CD14-positive monocyte (primary cell): ENCODE measurements around the gene SINHCAF. TPM values are rescaled to one million over a fixed set of nuclear protein-coding genes. Genes with fewer than 3 reads are reported as not detected.

Experiments used
- DNase-seq, 3 donors: peaks; one replicate each; pipeline ENCODE4 v3.0.0-alpha.2; 2011 to 2022
- H2AFZ ChIP-seq: 2 replicates; pipeline ENCODE4 v1.6.0; 2012; ENCODE audit warnings: mild to moderate bottlenecking, low read depth, low read length, inconsistent platforms; ENCODE audit not compliant: insufficient read depth, poor library complexity, severe bottlenecking
- H3K27ac ChIP-seq, 2 donors: 1 replicate in 1 of 2; 2 replicates in 1 of 2; pipeline ENCODE4 v1.5.1; 2012 to 2013; ENCODE audit warnings: low read length in 2 of 2, control low read depth in 1 of 2, inconsistent platforms in 1 of 2, low read depth in 1 of 2, mild to moderate bottlenecking in 1 of 2
- H3K27me3 ChIP-seq, 2 donors: one replicate each; pipeline versions ENCODE4 v1.6.0 to v1.6.1; 2011 to 2013; ENCODE audit warnings: low read length in 2 of 2; ENCODE audit not compliant: control insufficient read depth in 2 of 2, insufficient read depth in 2 of 2
- H3K36me3 ChIP-seq, 2 donors: replicated peaks in 1 of 2; 1 replicate in 1 of 2; 2 replicates in 1 of 2; pipeline versions ENCODE4 v1.5.1 to v1.6.1; 2012 to 2013; ENCODE audit warnings: low read length in 2 of 2, control low read depth in 1 of 2, inconsistent platforms in 1 of 2, mild to moderate bottlenecking in 1 of 2; ENCODE audit not compliant: insufficient read depth in 2 of 2, control insufficient read depth in 1 of 2
- H3K4me1 ChIP-seq, 2 donors: 1 replicate in 1 of 2; 2 replicates in 1 of 2; pipeline versions ENCODE4 v1.5.1 to v1.6.1; 2012 to 2013; ENCODE audit warnings: low read length in 2 of 2, control low read depth in 1 of 2, inconsistent platforms in 1 of 2, mild to moderate bottlenecking in 1 of 2, moderate library complexity in 1 of 2; ENCODE audit not compliant: insufficient read depth in 2 of 2, control insufficient read depth in 1 of 2
- H3K4me2 ChIP-seq: replicated peaks from 2 replicates; pipeline ENCODE3; 2012; ENCODE audit warnings: low read length, moderate library complexity, mild to moderate bottlenecking; ENCODE audit not compliant: poor library complexity, severe bottlenecking; ENCODE audit errors: extremely low read depth
- H3K4me3 ChIP-seq, 3 experiments: fragments of 200-600 bp in 1 of 3; sonication (generic) in 1 of 3; replicated peaks in 1 of 3; 1 replicate in 2 of 3; 2 replicates in 1 of 3; pipeline ENCODE4 v1.5.1; 2011 to 2013; ENCODE audit warnings: low read length in 3 of 3, mild to moderate bottlenecking in 3 of 3, control low read depth in 2 of 3, low read depth in 2 of 3, inconsistent platforms in 1 of 3, moderate library complexity in 1 of 3
- H3K79me2 ChIP-seq: 2 replicates; pipeline ENCODE4 v1.6.0; 2012; ENCODE audit warnings: mild to moderate bottlenecking, control low read depth, inconsistent platforms, low read length, moderate library complexity; ENCODE audit not compliant: insufficient read depth
- H3K9ac ChIP-seq: 2 replicates; pipeline ENCODE4 v1.6.0; 2017; ENCODE audit warnings: low read length, mild to moderate bottlenecking; ENCODE audit not compliant: insufficient read depth, poor library complexity, severe bottlenecking
- H3K9me3 ChIP-seq, 2 donors: replicated peaks in 1 of 2; 1 replicate in 1 of 2; 2 replicates in 1 of 2; pipeline versions ENCODE4 v1.5.1 to v1.6.1; 2012 to 2013; ENCODE audit warnings: low read length in 2 of 2, control low read depth in 1 of 2; ENCODE audit not compliant: control insufficient read depth in 1 of 2, insufficient read depth in 1 of 2
- H4K20me1 ChIP-seq: 2 replicates; pipeline ENCODE4 v1.6.0; 2012; ENCODE audit warnings: mild to moderate bottlenecking, low read length, control low read depth, moderate library complexity; ENCODE audit not compliant: insufficient read depth
- H3K27ac Mint-ChIP-seq, 7 donors: one replicate each; pipeline ENCODE4 v1.8.0; 2020; ENCODE audit warnings: mild to moderate bottlenecking in 7 of 7, mixed read lengths in 7 of 7, moderate library complexity in 6 of 7, inconsistent platforms in 2 of 7
- H3K27me3 Mint-ChIP-seq, 3 donors: one replicate each; pipeline ENCODE4 v1.8.0; 2021 to 2022; ENCODE audit warnings: low read depth in 3 of 3, mild to moderate bottlenecking in 3 of 3, mixed read lengths in 3 of 3, moderate library complexity in 3 of 3, inconsistent platforms in 1 of 3
- H3K36me3 Mint-ChIP-seq, 2 donors: one replicate each; pipeline ENCODE4 v1.8.0; 2020; ENCODE audit warnings: mixed read lengths in 2 of 2, inconsistent platforms in 1 of 2, mild to moderate bottlenecking in 1 of 2
- H3K4me1 Mint-ChIP-seq: one replicate; pipeline ENCODE4 v1.8.0; 2020; ENCODE audit warnings: mild to moderate bottlenecking, mixed read lengths
- H3K4me3 Mint-ChIP-seq, 2 donors: one replicate each; pipeline ENCODE4 v1.8.0; 2020; ENCODE audit warnings: mild to moderate bottlenecking in 2 of 2, mixed read lengths in 2 of 2, moderate library complexity in 1 of 2
- H3K9me3 Mint-ChIP-seq, 7 donors: one replicate each; pipeline ENCODE4 v1.8.0; 2020 to 2022; ENCODE audit warnings: mixed read lengths in 7 of 7, mild to moderate bottlenecking in 6 of 7, moderate library complexity in 6 of 7, inconsistent platforms in 2 of 7
- WGBS: methylation state at CpG from one replicate; pipeline ENCODE4 v1.1.5; 2013; ENCODE audit warnings: missing lambda C conversion rate; ENCODE audit not compliant: insufficient coverage; 5-methylcytosine and 5-hydroxymethylcytosine counted together
- intact Hi-C, 2 donors: fragments of 100-400 bp; cut with micrococcal nuclease; formaldehyde crosslinking; loops; one replicate each; pipeline versions ENCODE4 v1.15.0 to v1.15.1; 2023
- polyA plus RNA-seq, 3 donors: library from polyadenylated mRNA; depleted of rRNA in 1 of 3; unstranded in 2 of 3; stranded (reverse) in 1 of 3; fragments of 300-500 nt in 2 of 3; fragments of >200 nt in 1 of 3; fragmentation: Illumina TruSeq in 2 of 3; gene quantifications; 1 replicate in 2 of 3; 2 replicates in 1 of 3; pipeline ENCODE4 v1.2.3, GENCODE V29; 2012 to 2021
- TF ChIP-seq, protein P1 (sequence below): fragments of 200-600 bp; IDR thresholded peaks from one replicate; pipeline ENCODE4 v1.8.0; 2022; ENCODE audit warnings: antibody characterized with exemption, mild to moderate bottlenecking

Gene SINHCAF
- polyA plus RNA-seq, 3 donors, result 14.2 to 20.2 (median 20.1) TPM

DNA sequence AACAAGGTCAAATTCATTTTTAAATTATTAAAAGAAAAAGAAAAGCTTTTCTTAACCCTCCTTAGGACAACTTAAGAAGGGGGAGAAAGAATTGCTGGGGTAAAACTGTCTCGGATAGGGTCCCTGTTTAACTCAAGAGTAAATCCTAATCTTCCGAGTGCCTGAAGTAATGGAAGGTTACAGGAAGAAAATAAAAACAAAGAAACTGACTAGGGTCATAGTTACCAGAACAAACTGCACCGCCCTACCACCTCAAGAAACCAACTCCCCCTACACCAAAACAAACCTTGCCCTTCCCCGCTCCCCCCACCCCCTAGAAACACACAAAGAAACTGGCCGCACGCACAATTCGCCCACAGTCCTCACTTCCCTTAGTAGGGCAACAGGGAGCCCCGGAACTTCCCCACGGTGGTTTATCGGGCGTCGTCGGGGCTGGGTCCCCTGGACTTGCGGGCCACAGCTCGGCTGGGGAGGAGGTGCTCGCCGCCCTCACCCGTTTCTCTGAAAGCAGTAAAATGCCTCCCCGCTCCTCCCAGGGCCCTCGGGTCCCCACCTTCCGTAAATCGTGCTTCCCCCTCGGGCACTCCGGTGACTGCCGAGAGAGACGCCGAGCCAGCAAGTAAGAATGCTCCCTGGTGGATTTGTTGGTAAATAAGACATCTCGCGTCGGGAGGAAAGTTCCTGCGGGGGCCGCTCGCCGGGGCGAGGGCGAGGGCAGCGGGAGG lies 2.4 kb downstream of the SINHCAF start:
- peaks cover 37% of the 10 kb centered on the region for H4K20me1 ChIP-seq
- peaks cover 70% of the 10 kb centered on the region for H3K79me2 ChIP-seq
- Mint-ChIP-seq H3K27ac (peak overlapping the region; percentile 87 to 94 (median 93)), H3K36me3 (no peaks in the 10 kb centered on the region), H3K4me3 (peak overlapping the region; percentile 99), H3K4me1 (peaks cover 47% of the 10 kb centered on the region), H3K9me3 (no peaks in the 10 kb centered on the region), H3K27me3 (peaks cover 0 to 1% (median 0%) of the 10 kb centered on the region in 3 donors)
- TF ChIP-seq, protein P1, sequence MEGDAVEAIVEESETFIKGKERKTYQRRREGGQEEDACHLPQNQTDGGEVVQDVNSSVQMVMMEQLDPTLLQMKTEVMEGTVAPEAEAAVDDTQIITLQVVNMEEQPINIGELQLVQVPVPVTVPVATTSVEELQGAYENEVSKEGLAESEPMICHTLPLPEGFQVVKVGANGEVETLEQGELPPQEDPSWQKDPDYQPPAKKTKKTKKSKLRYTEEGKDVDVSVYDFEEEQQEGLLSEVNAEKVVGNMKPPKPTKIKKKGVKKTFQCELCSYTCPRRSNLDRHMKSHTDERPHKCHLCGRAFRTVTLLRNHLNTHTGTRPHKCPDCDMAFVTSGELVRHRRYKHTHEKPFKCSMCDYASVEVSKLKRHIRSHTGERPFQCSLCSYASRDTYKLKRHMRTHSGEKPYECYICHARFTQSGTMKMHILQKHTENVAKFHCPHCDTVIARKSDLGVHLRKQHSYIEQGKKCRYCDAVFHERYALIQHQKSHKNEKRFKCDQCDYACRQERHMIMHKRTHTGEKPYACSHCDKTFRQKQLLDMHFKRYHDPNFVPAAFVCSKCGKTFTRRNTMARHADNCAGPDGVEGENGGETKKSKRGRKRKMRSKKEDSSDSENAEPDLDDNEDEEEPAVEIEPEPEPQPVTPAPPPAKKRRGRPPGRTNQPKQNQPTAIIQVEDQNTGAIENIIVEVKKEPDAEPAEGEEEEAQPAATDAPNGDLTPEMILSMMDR, result no peak
- H3K4me3 ChIP-seq, result peak overlapping the region; percentile 61 to 86 (median 70)
- H2AFZ ChIP-seq, result peak overlapping the region; percentile 86
- intact Hi-C loops, result loop anchor here in 1 of 2 donors (10.0 kb wide), 1 partner anchor 331 kb away; the partner anchor contains the start of gene ETFBKMT
- H3K27me3 ChIP-seq, result no peaks in the 10 kb centered on the region
- peak overlapping the region; percentile 73 for H3K9ac ChIP-seq
- WGBS, result under 1% methylated on average over 31 of the region's 37 CpGs
- peaks cover 21 to 58% of the 10 kb centered on the region in 2 donors for H3K4me1 ChIP-seq
- DNase-seq, result peak; percentile 63 to 87 (median 72)
- no peaks in the 10 kb centered on the region for H3K36me3 ChIP-seq
- H3K27ac ChIP-seq, result peak overlapping the region; percentile 85 to 90
- no peaks in the 10 kb centered on the region for H3K9me3 ChIP-seq
- H3K4me2 ChIP-seq, result peak overlapping the region; percentile 95

DNA sequence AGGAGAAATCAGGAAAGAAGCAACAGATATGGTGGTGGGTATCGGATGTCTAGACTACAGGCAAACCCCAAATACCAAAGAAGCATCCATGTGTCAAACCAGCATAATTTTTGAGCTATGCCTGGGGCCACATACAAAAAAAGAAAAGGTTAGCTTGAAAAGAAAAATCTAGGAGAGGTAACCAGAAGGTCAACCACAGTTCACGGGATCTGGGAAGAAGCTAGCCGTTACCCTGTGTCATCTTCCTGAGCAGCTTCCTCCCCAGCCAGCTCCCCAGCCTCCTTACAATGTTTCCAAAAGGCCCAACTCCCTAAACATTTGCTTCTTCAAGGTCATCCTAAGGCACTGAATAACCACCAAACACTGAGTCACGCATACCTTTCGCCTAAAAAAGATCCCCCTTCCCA lies 3.1 kb downstream of the SINHCAF start:
- Histone ChIP-seq H3K27me3 (no peaks in the 10 kb centered on the region), H4K20me1 (peaks cover 45% of the 10 kb centered on the region), H3K4me2 (peak overlapping the region; percentile 95), H2AFZ (peak overlapping the region; percentile 86), H3K4me3 (peak overlapping the region; percentile 61 to 86 (median 70)), H3K4me1 (peaks cover 28 to 65% of the 10 kb centered on the region in 2 donors), H3K79me2 (peaks cover 78% of the 10 kb centered on the region), H3K36me3 (no peaks in the 10 kb centered on the region), H3K9me3 (no peaks in the 10 kb centered on the region), H3K9ac (no peak overlapping the region), H3K27ac (peak overlapping the region in 1 of 2 donors; percentile 85)
- Mint-ChIP-seq H3K27ac (peak overlapping the region in 5 of 7 donors; percentile 57 to 89 (median 65)), H3K4me1 (peaks cover 55% of the 10 kb centered on the region), H3K27me3 (no peaks in the 10 kb centered on the region), H3K4me3 (peak overlapping the region; percentile 80 to 99), H3K9me3 (no peaks in the 10 kb centered on the region), H3K36me3 (no peaks in the 10 kb centered on the region)
- peak in 2 of 3 donors; percentile 50 to 60 for DNase-seq
- 25% methylated on average over 4 of the region's 5 CpGs for WGBS
- TF ChIP-seq, protein P1, result no peak
- intact Hi-C loops, result loop anchor here in 1 of 2 donors (10.0 kb wide), 1 partner anchor 332 kb away; the partner anchor contains the start of gene ETFBKMT
